ENCODE measurements around the gene MSI2. TPM values are rescaled to one million over a fixed set of nuclear protein-coding genes. Genes with fewer than 3 reads are reported as not detected.
A peak's percentile ranks its signal among the peaks of the same experiment; 100 is the strongest.

Gene MSI2
- polyA plus RNA-seq, 1 of the 3 experiments (the other 2 are of a cell fraction), result 24.1 TPM

GRCh38 chr17:57577751-57578607, 321.7 kb downstream of the MSI2 start:
- Histone ChIP-seq H4K20me1 (ENCODE audit: insufficient read depth) (no peaks in the 10 kb centered on the region), H3K36me3 (replicated peaks in 1 of 2; ENCODE audit: control insufficient read depth in 1 of 2, insufficient read depth in 2 of 2, low read length in 1 of 2) (no peaks in the 10 kb centered on the region), H3K79me2 (ENCODE audit: insufficient read depth) (no peaks in the 10 kb centered on the region), H2AFZ (ENCODE audit: low read depth) (no peak overlapping the region), H3K9me3 (no peaks in the 10 kb centered on the region), H3K27ac (ENCODE audit: low read depth in 2 of 2, low read length in 1 of 2) (peak overlapping the region in 1 of 2 experiments; percentile 84; a peak in 2 of 4 replicates), H3K9me2 (no peaks in the 10 kb centered on the region), H3K27me3 (ENCODE audit: insufficient read depth) (no peaks in the 10 kb centered on the region), H3K4me1 (ENCODE audit: control insufficient read depth in 1 of 2, insufficient read depth in 2 of 2, low read depth in 1 of 2, low read length in 1 of 2) (peaks cover 0 to 66% of the 10 kb centered on the region in 2 experiments; a peak in 3 of 4 replicates), H3K9ac (no peak overlapping the region), H3K4me2 (peak overlapping the region; percentile 24; the same call in 1 of the 2 replicates), H3F3A (replicated peaks; ENCODE audit: insufficient read depth) (no peaks in the 10 kb centered on the region), H3K4me3 (ENCODE audit: low read depth in 2 of 2, low read length in 1 of 2) (no peak overlapping the region)
- POLR2A ChIA-PET, result interaction anchor here (0.8 to 1.9 kb wide), 6 partner anchors 9 to 92 kb away, joined by 3 to 6 read pairs (median 4); no protein-coding TSS in a partner anchor
- TF ChIP-seq USF2 (IDR thresholded peaks at IDR 0.05; ENCODE audit: borderline replicate concordance, low read depth, low read length) (no peak), TAF1 (IDR thresholded peaks at IDR 0.05; ENCODE audit: borderline replicate concordance, low read depth, low read length) (no peak), ZBTB33 (IDR thresholded peaks at IDR 0.05; ENCODE audit: borderline replicate concordance, low read depth) (no peak), JUND (IDR thresholded peaks at IDR 0.05) (no peak), YY1 (IDR thresholded peaks at IDR 0.05; ENCODE audit: low read depth) (no peak), PBX3 (IDR thresholded peaks at IDR 0.05) (no peak)
- WGBS (ENCODE audit: low lambda C conversion rate), result 76% methylated on average over 17 of the region's 17 CpGs
- CTCF ChIA-PET, result interaction anchor here (0.9 to 4.1 kb wide), 14 partner anchors 8 to 335 kb away, joined by 3 to 23 read pairs (median 4); partner anchors contain the start of gene CCDC182
- peak; percentile 47 for DNase-seq

- TF ChIP-seq RXRA (IDR thresholded peaks at IDR 0.05; ENCODE audit: borderline replicate concordance, low read depth) (no peak), EP300 (IDR thresholded peaks at IDR 0.05; ENCODE audit: borderline replicate concordance in 1 of 2, low read depth in 1 of 2, low read length in 1 of 2) (peak in 1 of 2 experiments; percentile 33; a peak in 1 of 4 replicates)
- no peaks in the 10 kb centered on the region for H3K9me3 ChIP-seq
- H3K4me2 ChIP-seq, result no peak overlapping the region
- no peaks in the 10 kb centered on the region for H3K36me3 ChIP-seq (replicated peaks in 1 of 2; ENCODE audit: control insufficient read depth in 1 of 2, insufficient read depth in 2 of 2, low read length in 1 of 2)
- H3K9ac ChIP-seq, result no peak overlapping the region
- peaks cover 0 to 68% of the 10 kb centered on the region in 2 experiments; a peak in 3 of 4 replicates for H3K4me1 ChIP-seq (ENCODE audit: control insufficient read depth in 1 of 2, insufficient read depth in 2 of 2, low read depth in 1 of 2, low read length in 1 of 2)
- H2AFZ ChIP-seq (ENCODE audit: low read depth), result no peak overlapping the region
- ChIA-PET POLR2A (interaction anchor here (0.7 to 1.9 kb wide), 6 partner anchors 9 to 126 kb away, joined by 3 to 6 read pairs (median 4); no protein-coding TSS in a partner anchor), CTCF (interaction anchor here (0.8 to 4.1 kb wide), 15 partner anchors 9 to 336 kb away, joined by 3 to 23 read pairs (median 3); partner anchors contain the start of gene CCDC182)
- no peaks in the 10 kb centered on the region for H3K79me2 ChIP-seq (ENCODE audit: insufficient read depth)
- H3K9me2 ChIP-seq, result no peaks in the 10 kb centered on the region
- no peaks in the 10 kb centered on the region for H4K20me1 ChIP-seq (ENCODE audit: insufficient read depth)
- WGBS (ENCODE audit: low lambda C conversion rate), result 93% methylated on average over 5 of the region's 5 CpGs
- no peak for DNase-seq
- H3F3A ChIP-seq (replicated peaks; ENCODE audit: insufficient read depth), result no peaks in the 10 kb centered on the region
- H3K4me3 ChIP-seq (ENCODE audit: low read depth in 2 of 2, low read length in 1 of 2), result no peak overlapping the region
- H3K27me3 ChIP-seq (ENCODE audit: insufficient read depth), result no peaks in the 10 kb centered on the region
- H3K27ac ChIP-seq (ENCODE audit: low read depth in 2 of 2, low read length in 1 of 2), result peak overlapping the region in 1 of 2 experiments; percentile 84; a peak in 2 of 4 replicates
These were observed 322.4 kb downstream of the MSI2 start for GRCh38 chr17:57578608-57579225.
